ENCODE data around the gene ZMYND8.

The ZMYND8 gene

GRCh38 chr20:47276851-47277534 lies 79.5 kb downstream of the ZMYND8 start:
- DNase-seq (ENCODE audit: low spot score) = no peak
- H3K36me3 Mint-ChIP-seq (ENCODE audit: low read depth) = peaks cover 56% of the 10 kb centered on the region

DNA sequence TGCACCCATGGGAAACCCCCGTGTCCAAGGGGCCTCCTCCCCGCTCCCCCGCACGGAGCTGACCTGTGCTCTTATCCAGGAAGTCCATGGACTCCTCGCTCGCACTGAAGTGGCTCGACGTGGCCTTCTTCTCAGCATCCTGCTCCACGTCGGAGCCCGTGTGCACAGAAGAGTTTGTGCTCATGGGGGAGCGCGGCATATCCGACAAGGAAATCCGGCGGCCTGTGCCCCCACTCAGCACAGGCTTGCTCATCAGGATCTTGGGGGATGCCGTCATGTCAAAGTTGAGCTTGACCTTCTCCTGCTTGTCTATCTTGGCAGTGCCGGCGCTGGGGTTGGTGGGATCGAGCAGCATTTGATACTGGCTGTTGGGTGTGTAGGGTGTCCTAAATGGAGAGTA lies 80.2 kb downstream of the ZMYND8 start:
- Mint-ChIP-seq H3K4me3 (no peak overlapping the region), H3K4me1 (ENCODE audit: low read depth) (peaks cover 35% of the 10 kb centered on the region), H3K27ac (no peak overlapping the region), H3K27me3 (ENCODE audit: low read depth) (no peaks in the 10 kb centered on the region), H3K9me3 (no peaks in the 10 kb centered on the region), H3K36me3 (ENCODE audit: low read depth) (peaks cover 49% of the 10 kb centered on the region)
- no peak for DNase-seq (ENCODE audit: low spot score)

More at GRCh38 chr20:47276851-47277534, 79.5 kb downstream of the ZMYND8 start:
- Mint-ChIP-seq H3K27ac (no peak overlapping the region), H3K4me1 (ENCODE audit: low read depth) (peaks cover 35% of the 10 kb centered on the region), H3K4me3 (no peak overlapping the region), H3K9me3 (no peaks in the 10 kb centered on the region), H3K27me3 (ENCODE audit: low read depth) (no peaks in the 10 kb centered on the region)

DNA sequence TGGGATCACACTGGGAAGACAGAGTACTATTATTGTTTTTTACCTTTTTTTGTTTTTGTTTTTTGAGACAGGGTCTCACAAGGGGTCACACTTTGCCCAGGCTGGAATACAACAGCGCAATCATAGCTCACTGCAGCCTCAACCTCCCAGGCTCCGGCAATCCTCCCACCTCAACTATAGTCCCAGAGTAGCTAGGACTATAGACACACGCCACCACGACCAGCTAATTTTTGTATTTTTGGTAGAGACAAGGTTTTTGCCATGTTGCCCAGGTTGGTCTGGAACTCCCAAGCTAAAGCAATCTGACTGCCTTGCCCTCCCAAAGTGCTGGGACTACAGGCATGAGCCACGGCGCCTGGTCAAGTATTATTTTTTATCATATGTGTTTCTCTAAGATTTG lies 81.0 kb downstream of the ZMYND8 start:
- H3K4me1 Mint-ChIP-seq (ENCODE audit: low read depth) = peaks cover 35% of the 10 kb centered on the region
- no peaks in the 10 kb centered on the region for H3K9me3 Mint-ChIP-seq
- no peak overlapping the region for H3K27ac Mint-ChIP-seq
- DNase-seq (ENCODE audit: low spot score) = no peak
- peaks cover 43% of the 10 kb centered on the region for H3K36me3 Mint-ChIP-seq (ENCODE audit: low read depth)
- no peaks in the 10 kb centered on the region for H3K27me3 Mint-ChIP-seq (ENCODE audit: low read depth)
- H3K4me3 Mint-ChIP-seq = no peak overlapping the region

- peaks cover 39% of the 10 kb centered on the region for H3K36me3 Mint-ChIP-seq (ENCODE audit: low read depth)
- H3K4me1 Mint-ChIP-seq (ENCODE audit: low read depth) = peaks cover 35% of the 10 kb centered on the region
- H3K27me3 Mint-ChIP-seq (ENCODE audit: low read depth) = no peaks in the 10 kb centered on the region
- peak overlapping the region; percentile 73 for H3K27ac Mint-ChIP-seq
- DNase-seq (ENCODE audit: low spot score) = peak; percentile 53
- no peaks in the 10 kb centered on the region for H3K9me3 Mint-ChIP-seq
- H3K4me3 Mint-ChIP-seq = peak overlapping the region; percentile 30
These were observed 81.9 kb downstream of the ZMYND8 start for GRCh38 chr20:47274401-47275108.

- Mint-ChIP-seq H3K4me1 (ENCODE audit: low read depth) (peaks cover 35% of the 10 kb centered on the region), H3K27ac (peak overlapping the region; percentile 5), H3K4me3 (no peak overlapping the region), H3K36me3 (ENCODE audit: low read depth) (peaks cover 40% of the 10 kb centered on the region), H3K9me3 (no peaks in the 10 kb centered on the region), H3K27me3 (ENCODE audit: low read depth) (no peaks in the 10 kb centered on the region)
- no peak for DNase-seq (ENCODE audit: low spot score)
These were observed 82.8 kb downstream of the ZMYND8 start for GRCh38 chr20:47273591-47274235.

DNA sequence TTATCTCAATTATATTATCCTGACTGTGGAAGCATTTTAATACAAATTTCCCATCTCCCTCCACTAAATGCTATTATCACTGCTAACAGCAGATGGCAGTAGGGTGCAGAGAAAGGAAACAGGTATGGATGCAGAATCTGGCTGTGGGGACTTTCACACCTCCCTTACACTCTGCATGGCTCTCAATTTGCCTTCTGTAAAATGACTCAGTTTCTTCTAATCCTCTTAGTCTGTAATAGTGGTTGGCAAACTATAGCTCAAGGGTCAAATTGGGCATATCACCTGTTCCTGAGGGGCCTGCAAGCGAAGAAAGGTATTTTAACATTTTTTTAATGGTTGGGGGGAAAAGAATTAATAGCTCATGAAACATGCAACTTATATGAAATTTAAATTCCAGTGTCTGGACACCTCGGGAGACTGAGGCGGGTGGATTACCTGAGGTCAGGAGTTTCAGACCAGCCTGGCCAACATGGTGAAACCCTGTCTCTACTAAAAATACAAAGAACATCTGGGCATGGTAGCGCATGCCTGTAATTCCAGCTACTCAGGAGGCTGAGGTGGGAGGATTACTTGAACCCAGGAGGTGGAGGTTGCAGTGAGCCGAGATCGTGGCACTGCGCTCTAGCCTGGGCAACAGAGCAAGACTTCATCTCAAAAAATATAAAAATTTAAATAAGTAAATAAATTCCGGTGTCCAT lies 83.5 kb downstream of the ZMYND8 start:
- peaks cover 35% of the 10 kb centered on the region for H3K36me3 Mint-ChIP-seq (ENCODE audit: low read depth)
- H3K27me3 Mint-ChIP-seq (ENCODE audit: low read depth) = no peaks in the 10 kb centered on the region
- H3K4me1 Mint-ChIP-seq (ENCODE audit: low read depth) = peaks cover 32% of the 10 kb centered on the region
- no peaks in the 10 kb centered on the region for H3K9me3 Mint-ChIP-seq
- DNase-seq (ENCODE audit: low spot score) = peak; percentile 55
- no peak overlapping the region for H3K4me3 Mint-ChIP-seq
- H3K27ac Mint-ChIP-seq = peak overlapping the region; percentile 7

DNA sequence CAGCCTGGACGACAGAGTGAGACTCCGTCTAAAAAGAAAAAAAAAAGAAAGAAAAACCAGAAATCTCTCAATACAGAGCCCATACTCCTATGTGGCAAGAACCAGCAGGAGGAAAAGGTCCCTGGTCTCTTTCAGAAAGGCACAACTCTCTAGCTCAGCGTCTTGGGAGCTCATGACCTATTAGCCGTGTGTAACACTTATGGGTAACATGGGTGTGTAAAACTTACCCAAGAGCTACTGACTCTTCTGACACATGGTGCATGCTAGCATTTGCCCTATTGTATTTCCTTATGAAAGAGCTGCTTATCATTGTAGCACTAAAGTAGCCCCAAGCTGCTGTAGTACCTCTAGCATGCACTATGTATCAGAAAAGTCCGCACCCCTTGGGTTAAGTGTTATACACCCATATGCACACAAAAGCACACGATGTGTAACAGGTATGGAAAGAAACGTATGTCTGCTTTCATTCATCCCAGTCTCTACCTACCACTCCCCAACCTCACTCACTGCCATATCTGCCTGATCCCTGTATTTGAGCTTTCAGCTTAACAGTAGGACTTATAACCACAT lies 85.4 kb downstream of the ZMYND8 start:
- DNase-seq (ENCODE audit: low spot score) = no peak
- H3K4me3 Mint-ChIP-seq = no peak overlapping the region

DNA sequence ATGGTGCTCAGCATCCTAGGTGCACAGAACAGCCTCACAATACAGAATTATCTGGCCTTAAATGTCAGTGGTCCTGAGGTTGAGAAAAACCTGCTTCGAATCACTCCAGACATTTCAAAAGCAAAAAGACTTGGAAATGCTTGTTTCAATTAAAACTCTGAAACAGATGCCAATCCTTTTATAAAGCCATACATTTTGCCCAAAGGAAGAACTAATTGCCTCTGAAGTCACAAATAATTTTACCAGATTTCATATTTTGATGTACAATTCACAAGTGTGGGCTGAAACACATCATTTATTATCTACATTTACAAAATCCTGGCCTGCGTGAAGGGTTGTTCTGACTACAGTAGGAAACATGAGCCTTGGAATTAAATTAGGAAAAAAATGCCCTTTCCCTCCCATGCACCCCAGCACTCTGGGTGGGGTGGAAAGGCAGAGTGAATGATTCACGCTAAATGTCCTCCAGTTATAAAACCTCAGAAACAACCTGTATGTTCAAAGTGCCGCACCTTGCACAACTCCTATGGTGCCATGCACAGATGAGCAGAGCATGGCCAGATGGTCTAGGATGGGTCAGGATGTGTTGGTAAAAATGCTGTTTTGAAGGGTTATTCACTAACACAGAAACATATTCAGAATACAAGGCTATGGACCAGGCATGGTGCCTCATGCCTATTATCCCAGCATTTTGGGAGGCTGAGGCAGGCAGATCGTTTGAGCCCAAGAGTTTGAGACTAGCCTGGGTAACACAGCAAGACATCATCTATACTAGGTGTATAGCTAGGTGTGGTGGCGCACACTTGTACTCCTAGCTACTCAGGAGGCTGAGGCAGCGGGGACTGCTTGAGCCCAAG lies 87.0 kb downstream of the ZMYND8 start:
- H3K4me3 Mint-ChIP-seq = no peak overlapping the region
- DNase-seq (ENCODE audit: low spot score) = no peak
- H3K27me3 Mint-ChIP-seq (ENCODE audit: low read depth) = no peaks in the 10 kb centered on the region
- H3K36me3 Mint-ChIP-seq (ENCODE audit: low read depth) = peaks cover 20% of the 10 kb centered on the region
- H3K27ac Mint-ChIP-seq = no peak overlapping the region
- peaks cover 14% of the 10 kb centered on the region for H3K4me1 Mint-ChIP-seq (ENCODE audit: low read depth)
- no peaks in the 10 kb centered on the region for H3K9me3 Mint-ChIP-seq

More for the DNA sequence above, 85.4 kb downstream of the ZMYND8 start:
- no peaks in the 10 kb centered on the region for H3K27me3 Mint-ChIP-seq (ENCODE audit: low read depth)
- no peaks in the 10 kb centered on the region for H3K9me3 Mint-ChIP-seq
- no peak overlapping the region for H3K27ac Mint-ChIP-seq
- H3K4me1 Mint-ChIP-seq (ENCODE audit: low read depth) = peaks cover 25% of the 10 kb centered on the region
- H3K36me3 Mint-ChIP-seq (ENCODE audit: low read depth) = peaks cover 26% of the 10 kb centered on the region

- no peak overlapping the region for H3K27ac Mint-ChIP-seq
- no peak overlapping the region for H3K4me3 Mint-ChIP-seq
- peaks cover 13% of the 10 kb centered on the region for H3K36me3 Mint-ChIP-seq (ENCODE audit: low read depth)
- H3K9me3 Mint-ChIP-seq = no peaks in the 10 kb centered on the region
- H3K27me3 Mint-ChIP-seq (ENCODE audit: low read depth) = no peaks in the 10 kb centered on the region
- no peak for DNase-seq (ENCODE audit: low spot score)
- no peaks in the 10 kb centered on the region for H3K4me1 Mint-ChIP-seq (ENCODE audit: low read depth)
These were observed 88.9 kb downstream of the ZMYND8 start for GRCh38 chr20:47267621-47268020.

- no peak for DNase-seq (ENCODE audit: low spot score)
- no peak overlapping the region for H3K4me3 Mint-ChIP-seq
- H3K36me3 Mint-ChIP-seq (ENCODE audit: low read depth) = peaks cover 15% of the 10 kb centered on the region
- H3K4me1 Mint-ChIP-seq (ENCODE audit: low read depth) = no peaks in the 10 kb centered on the region
- no peak overlapping the region for H3K27ac Mint-ChIP-seq
- no peaks in the 10 kb centered on the region for H3K9me3 Mint-ChIP-seq
- no peaks in the 10 kb centered on the region for H3K27me3 Mint-ChIP-seq (ENCODE audit: low read depth)
These were observed 89.5 kb downstream of the ZMYND8 start for GRCh38 chr20:47266847-47267515.

DNA sequence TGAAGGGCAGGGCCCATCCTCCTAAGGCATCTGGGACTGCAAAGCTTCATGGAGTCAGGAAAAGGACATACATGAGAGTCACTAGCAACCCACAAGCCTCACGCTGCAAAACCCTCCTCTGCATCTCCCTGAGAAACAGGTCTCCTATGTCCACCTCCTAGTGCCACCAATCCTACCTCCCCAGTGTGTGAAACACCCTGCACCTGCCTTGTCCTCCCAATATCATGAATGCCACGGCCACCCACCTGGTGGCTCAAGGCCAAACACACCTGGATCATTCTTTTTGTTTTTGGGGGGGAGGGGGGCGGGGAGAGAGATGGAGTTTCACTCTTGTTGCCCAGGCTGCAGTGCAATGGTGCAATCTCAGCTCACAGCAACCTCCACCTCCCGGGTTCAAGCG lies 90.5 kb downstream of the ZMYND8 start:
- no peak overlapping the region for H3K27ac Mint-ChIP-seq
- no peak overlapping the region for H3K4me3 Mint-ChIP-seq
- H3K9me3 Mint-ChIP-seq = no peaks in the 10 kb centered on the region
- no peak for DNase-seq (ENCODE audit: low spot score)
- no peaks in the 10 kb centered on the region for H3K27me3 Mint-ChIP-seq (ENCODE audit: low read depth)
- peaks cover 23% of the 10 kb centered on the region for H3K36me3 Mint-ChIP-seq (ENCODE audit: low read depth)
- H3K4me1 Mint-ChIP-seq (ENCODE audit: low read depth) = no peaks in the 10 kb centered on the region

GRCh38 chr20:47265214-47265613 lies 91.3 kb downstream of the ZMYND8 start:
- H3K36me3 Mint-ChIP-seq (ENCODE audit: low read depth) = peaks cover 27% of the 10 kb centered on the region
- peaks cover 3% of the 10 kb centered on the region for H3K4me1 Mint-ChIP-seq (ENCODE audit: low read depth)
- no peaks in the 10 kb centered on the region for H3K27me3 Mint-ChIP-seq (ENCODE audit: low read depth)
- DNase-seq (ENCODE audit: low spot score) = no peak
- H3K4me3 Mint-ChIP-seq = no peak overlapping the region
- H3K27ac Mint-ChIP-seq = no peak overlapping the region
- H3K9me3 Mint-ChIP-seq = no peaks in the 10 kb centered on the region
